ENCODE results near the gene ERN1.

DNA sequence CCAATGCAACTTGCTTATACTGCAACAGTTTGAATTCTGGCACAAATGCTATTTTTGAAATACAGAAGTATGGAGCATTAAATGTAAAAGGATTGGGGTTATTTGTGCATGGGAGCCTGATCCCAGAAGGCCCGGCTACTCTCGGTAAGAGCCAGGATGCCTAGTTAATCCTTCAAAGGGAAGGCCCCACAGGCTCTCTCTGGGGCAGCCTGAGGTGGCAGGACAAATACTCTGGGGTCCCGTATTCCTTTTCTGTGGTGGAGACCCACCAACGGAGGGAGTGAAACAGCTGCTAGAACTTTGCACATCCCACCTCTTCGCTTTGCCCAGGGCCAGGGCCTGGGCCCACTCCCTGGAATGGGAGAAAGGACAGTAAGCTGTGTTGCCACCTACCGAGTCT lies 30.4 kb downstream of the ERN1 start:
- TF ChIP-seq, protein P1, sequence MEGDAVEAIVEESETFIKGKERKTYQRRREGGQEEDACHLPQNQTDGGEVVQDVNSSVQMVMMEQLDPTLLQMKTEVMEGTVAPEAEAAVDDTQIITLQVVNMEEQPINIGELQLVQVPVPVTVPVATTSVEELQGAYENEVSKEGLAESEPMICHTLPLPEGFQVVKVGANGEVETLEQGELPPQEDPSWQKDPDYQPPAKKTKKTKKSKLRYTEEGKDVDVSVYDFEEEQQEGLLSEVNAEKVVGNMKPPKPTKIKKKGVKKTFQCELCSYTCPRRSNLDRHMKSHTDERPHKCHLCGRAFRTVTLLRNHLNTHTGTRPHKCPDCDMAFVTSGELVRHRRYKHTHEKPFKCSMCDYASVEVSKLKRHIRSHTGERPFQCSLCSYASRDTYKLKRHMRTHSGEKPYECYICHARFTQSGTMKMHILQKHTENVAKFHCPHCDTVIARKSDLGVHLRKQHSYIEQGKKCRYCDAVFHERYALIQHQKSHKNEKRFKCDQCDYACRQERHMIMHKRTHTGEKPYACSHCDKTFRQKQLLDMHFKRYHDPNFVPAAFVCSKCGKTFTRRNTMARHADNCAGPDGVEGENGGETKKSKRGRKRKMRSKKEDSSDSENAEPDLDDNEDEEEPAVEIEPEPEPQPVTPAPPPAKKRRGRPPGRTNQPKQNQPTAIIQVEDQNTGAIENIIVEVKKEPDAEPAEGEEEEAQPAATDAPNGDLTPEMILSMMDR (IDR thresholded peaks at IDR 0.05): no peak
- TF ChIP-seq POLR2A (IDR thresholded peaks at IDR 0.05): no peak
